Neural cell (in vitro differentiated cells): ENCODE measurements around the gene CDH4. TPM values are rescaled to one million over a fixed set of nuclear protein-coding genes. Genes with fewer than 3 reads are reported as not detected.

ENCODE experiments used
- H2AFZ ChIP-seq: fragments of 200-600, 300-800 bp; sonication (generic), shearing (Covaris generic); 2 replicates; pipeline ENCODE4 v1.6.0; 2014; ENCODE audit warnings: low read depth, mild to moderate bottlenecking, antibody characterized with exemption, low read length, moderate library complexity
- H3F3A ChIP-seq: fragments of 200-600 bp; shearing (Covaris generic); 2 replicates; pipeline ENCODE4 v1.6.1; 2016; ENCODE audit warnings: mild to moderate bottlenecking, moderate library complexity, mixed read lengths, antibody characterized with exemption, low read length; ENCODE audit not compliant: insufficient read depth, poor library complexity, severe bottlenecking
- H3K27ac ChIP-seq: fragments of 200-600, 300-800 bp; sonication (generic), shearing (Covaris generic); 2 replicates; pipeline ENCODE4 v1.5.1; 2014; ENCODE audit warnings: mild to moderate bottlenecking, low read length, moderate library complexity
- H3K27me3 ChIP-seq: fragments of 300-800, 200-600 bp; sonication (generic), shearing (Covaris generic); 2 replicates; pipeline ENCODE4 v1.6.0; 2014; ENCODE audit warnings: mild to moderate bottlenecking, low read depth, low read length, moderate library complexity; ENCODE audit not compliant: insufficient read depth
- H3K36me3 ChIP-seq: fragments of 300-800, 200-600 bp; sonication (generic), shearing (Covaris generic); 2 replicates; pipeline ENCODE4 v1.5.1; 2014; ENCODE audit warnings: mild to moderate bottlenecking, antibody characterized with exemption, low read length, moderate library complexity; ENCODE audit not compliant: insufficient read depth
- H3K4me2 ChIP-seq: fragments of 300-800, 200-600 bp; sonication (generic), shearing (Covaris generic); 2 replicates; pipeline ENCODE4 v1.6.0; 2014; ENCODE audit warnings: mild to moderate bottlenecking, low read length
- H3K4me3 ChIP-seq: fragments of 300-800, 200-600 bp; sonication (generic), shearing (Covaris generic); 2 replicates; pipeline ENCODE4 v1.5.1; 2014; ENCODE audit warnings: mild to moderate bottlenecking, low read length, moderate library complexity
- H3K79me2 ChIP-seq: fragments of 200-600 bp; shearing (Covaris generic); replicated peaks from 2 replicates; pipeline ENCODE4 v1.6.0; 2014; ENCODE audit warnings: mild to moderate bottlenecking, low read length, moderate library complexity; ENCODE audit not compliant: insufficient read depth
- H3K9ac ChIP-seq: fragments of 300-800, 200-600 bp; sonication (generic), shearing (Covaris generic); 2 replicates; pipeline ENCODE4 v1.6.1; 2016; ENCODE audit warnings: mild to moderate bottlenecking, low read length, mixed read lengths
- H3K9me2 ChIP-seq: fragments of 200-600 bp; shearing (Covaris generic); 2 replicates; pipeline ENCODE4 v1.6.1; 2016; ENCODE audit warnings: mild to moderate bottlenecking, low read length, mixed read lengths; ENCODE audit not compliant: insufficient read depth
- H3K9me3 ChIP-seq: fragments of 200-600, 300-800 bp; sonication (generic), shearing (Covaris generic); 2 replicates; pipeline ENCODE4 v1.6.1; 2016; ENCODE audit warnings: mild to moderate bottlenecking, mixed run types, low read length, moderate library complexity, mixed read lengths
- H4K20me1 ChIP-seq: fragments of 200-600 bp; shearing (Covaris generic); 2 replicates; pipeline ENCODE4 v1.6.1; 2016; ENCODE audit warnings: mild to moderate bottlenecking, mixed run types; ENCODE audit not compliant: insufficient read depth
- EP300 ChIP-seq: fragments of 450-650 bp; conservative IDR thresholded peaks from 2 replicates; pipeline ENCODE4 v1.6.1; 2014; ENCODE audit warnings: antibody characterized with exemption, mild to moderate bottlenecking, moderate library complexity; ENCODE audit not compliant: poor library complexity, severe bottlenecking
- EZH2 ChIP-seq: fragments of 200-600, 300-800 bp; shearing (Covaris generic), sonication (generic); IDR thresholded peaks from 2 replicates; pipeline ENCODE4 v1.6.1; 2014; ENCODE audit warnings: antibody characterized with exemption, low read length, borderline replicate concordance, mild to moderate bottlenecking; ENCODE audit not compliant: insufficient read depth, poor library complexity, severe bottlenecking
- MXI1 ChIP-seq: fragments of 450-650 bp; conservative IDR thresholded peaks from 2 replicates; pipeline ENCODE4 v1.6.1; 2014; ENCODE audit warnings: antibody characterized with exemption, mild to moderate bottlenecking; ENCODE audit not compliant: poor library complexity, severe bottlenecking
- POLR2AphosphoS5 ChIP-seq: IDR thresholded peaks from 2 replicates; pipeline ENCODE4 v1.6.1; 2012
- RAD21 ChIP-seq: fragments of 450-650 bp; conservative IDR thresholded peaks from 2 replicates; pipeline ENCODE4 v1.6.1; 2014; ENCODE audit warnings: antibody characterized with exemption, mild to moderate bottlenecking, moderate library complexity
- SMC3 ChIP-seq: fragments of 450-650 bp; conservative IDR thresholded peaks from 2 replicates; pipeline ENCODE4 v1.6.1; 2014; ENCODE audit warnings: antibody characterized with exemption, mild to moderate bottlenecking, moderate library complexity; ENCODE audit not compliant: poor library complexity
- TAF1 ChIP-seq: IDR thresholded peaks from 2 replicates; pipeline ENCODE4 v1.6.1; 2012; ENCODE audit warnings: low read depth
- polyA plus RNA-seq: library from polyadenylated mRNA; depleted of rRNA; stranded (reverse); fragments of >200 nt; gene quantifications from 2 replicates; pipeline ENCODE4 v1.2.3, GENCODE V29; 2014
- TF ChIP-seq, protein P1 (sequence below): fragments of 450-650 bp; IDR thresholded peaks from 2 replicates; pipeline ENCODE4 v1.5.1; 2014; ENCODE audit warnings: antibody characterized with exemption, mild to moderate bottlenecking, moderate library complexity; ENCODE audit not compliant: poor library complexity, severe bottlenecking
- TF ChIP-seq, protein P2 (sequence below): IDR thresholded peaks from 2 replicates; pipeline ENCODE4 v1.6.1; 2012; ENCODE audit warnings: borderline replicate concordance

The CDH4 gene
- polyA plus RNA-seq, 1 donor from 2014 or later, result 24.6 TPM

- H3K9ac ChIP-seq, result no peak overlapping the region
- H3K79me2 ChIP-seq, result no peaks in the 10 kb centered on the region
- H3K27ac ChIP-seq, result no peak overlapping the region
- H3K9me3 ChIP-seq, result no peaks in the 10 kb centered on the region
- H3F3A ChIP-seq, result no peaks in the 10 kb centered on the region
- no peaks in the 10 kb centered on the region for H3K27me3 ChIP-seq
- no peaks in the 10 kb centered on the region for H3K36me3 ChIP-seq
- H3K9me2 ChIP-seq, result no peaks in the 10 kb centered on the region
- H4K20me1 ChIP-seq, result no peaks in the 10 kb centered on the region
- TF ChIP-seq SMC3 (no peak), EP300 (no peak), POLR2AphosphoS5 (no peak), MXI1 (no peak), RAD21 (no peak), TAF1 (no peak), EZH2 (no peak)
- TF ChIP-seq, protein P1, sequence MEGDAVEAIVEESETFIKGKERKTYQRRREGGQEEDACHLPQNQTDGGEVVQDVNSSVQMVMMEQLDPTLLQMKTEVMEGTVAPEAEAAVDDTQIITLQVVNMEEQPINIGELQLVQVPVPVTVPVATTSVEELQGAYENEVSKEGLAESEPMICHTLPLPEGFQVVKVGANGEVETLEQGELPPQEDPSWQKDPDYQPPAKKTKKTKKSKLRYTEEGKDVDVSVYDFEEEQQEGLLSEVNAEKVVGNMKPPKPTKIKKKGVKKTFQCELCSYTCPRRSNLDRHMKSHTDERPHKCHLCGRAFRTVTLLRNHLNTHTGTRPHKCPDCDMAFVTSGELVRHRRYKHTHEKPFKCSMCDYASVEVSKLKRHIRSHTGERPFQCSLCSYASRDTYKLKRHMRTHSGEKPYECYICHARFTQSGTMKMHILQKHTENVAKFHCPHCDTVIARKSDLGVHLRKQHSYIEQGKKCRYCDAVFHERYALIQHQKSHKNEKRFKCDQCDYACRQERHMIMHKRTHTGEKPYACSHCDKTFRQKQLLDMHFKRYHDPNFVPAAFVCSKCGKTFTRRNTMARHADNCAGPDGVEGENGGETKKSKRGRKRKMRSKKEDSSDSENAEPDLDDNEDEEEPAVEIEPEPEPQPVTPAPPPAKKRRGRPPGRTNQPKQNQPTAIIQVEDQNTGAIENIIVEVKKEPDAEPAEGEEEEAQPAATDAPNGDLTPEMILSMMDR, result no peak
- TF ChIP-seq, protein P2, sequence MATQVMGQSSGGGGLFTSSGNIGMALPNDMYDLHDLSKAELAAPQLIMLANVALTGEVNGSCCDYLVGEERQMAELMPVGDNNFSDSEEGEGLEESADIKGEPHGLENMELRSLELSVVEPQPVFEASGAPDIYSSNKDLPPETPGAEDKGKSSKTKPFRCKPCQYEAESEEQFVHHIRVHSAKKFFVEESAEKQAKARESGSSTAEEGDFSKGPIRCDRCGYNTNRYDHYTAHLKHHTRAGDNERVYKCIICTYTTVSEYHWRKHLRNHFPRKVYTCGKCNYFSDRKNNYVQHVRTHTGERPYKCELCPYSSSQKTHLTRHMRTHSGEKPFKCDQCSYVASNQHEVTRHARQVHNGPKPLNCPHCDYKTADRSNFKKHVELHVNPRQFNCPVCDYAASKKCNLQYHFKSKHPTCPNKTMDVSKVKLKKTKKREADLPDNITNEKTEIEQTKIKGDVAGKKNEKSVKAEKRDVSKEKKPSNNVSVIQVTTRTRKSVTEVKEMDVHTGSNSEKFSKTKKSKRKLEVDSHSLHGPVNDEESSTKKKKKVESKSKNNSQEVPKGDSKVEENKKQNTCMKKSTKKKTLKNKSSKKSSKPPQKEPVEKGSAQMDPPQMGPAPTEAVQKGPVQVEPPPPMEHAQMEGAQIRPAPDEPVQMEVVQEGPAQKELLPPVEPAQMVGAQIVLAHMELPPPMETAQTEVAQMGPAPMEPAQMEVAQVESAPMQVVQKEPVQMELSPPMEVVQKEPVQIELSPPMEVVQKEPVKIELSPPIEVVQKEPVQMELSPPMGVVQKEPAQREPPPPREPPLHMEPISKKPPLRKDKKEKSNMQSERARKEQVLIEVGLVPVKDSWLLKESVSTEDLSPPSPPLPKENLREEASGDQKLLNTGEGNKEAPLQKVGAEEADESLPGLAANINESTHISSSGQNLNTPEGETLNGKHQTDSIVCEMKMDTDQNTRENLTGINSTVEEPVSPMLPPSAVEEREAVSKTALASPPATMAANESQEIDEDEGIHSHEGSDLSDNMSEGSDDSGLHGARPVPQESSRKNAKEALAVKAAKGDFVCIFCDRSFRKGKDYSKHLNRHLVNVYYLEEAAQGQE, result no peak
- no peak overlapping the region for H3K4me3 ChIP-seq
- no peak overlapping the region for H2AFZ ChIP-seq
- no peak overlapping the region for H3K4me2 ChIP-seq
These were observed 55.8 kb downstream of the CDH4 start for GRCh38 chr20:61307686-61308476.

DNA sequence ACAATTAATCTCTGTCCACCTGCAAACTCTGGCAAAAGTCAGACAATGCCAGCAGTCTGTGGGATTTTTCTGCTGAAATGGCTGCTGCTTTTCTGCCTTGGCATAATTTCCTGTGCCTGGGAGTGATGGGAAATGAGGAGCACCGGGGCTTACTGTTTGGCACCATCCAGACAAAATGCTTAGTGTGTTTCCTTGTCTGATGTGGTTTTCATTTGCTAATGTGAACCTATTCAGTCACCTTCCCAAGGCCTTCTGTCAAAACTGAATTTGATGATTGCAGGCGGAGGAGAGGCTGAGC is 56.4 kb downstream of the CDH4 start:
- Histone ChIP-seq H3K79me2 (no peaks in the 10 kb centered on the region), H3K9me3 (no peaks in the 10 kb centered on the region), H3K4me3 (no peak overlapping the region), H3K27ac (no peak overlapping the region), H3K9me2 (no peaks in the 10 kb centered on the region), H3K9ac (no peak overlapping the region), H2AFZ (no peak overlapping the region), H3F3A (no peaks in the 10 kb centered on the region), H3K36me3 (no peaks in the 10 kb centered on the region), H3K4me2 (no peak overlapping the region), H4K20me1 (no peaks in the 10 kb centered on the region), H3K27me3 (no peaks in the 10 kb centered on the region)
- TF ChIP-seq POLR2AphosphoS5 (no peak), EZH2 (no peak), RAD21 (no peak), SMC3 (no peak), MXI1 (no peak), EP300 (no peak), TAF1 (no peak)
- TF ChIP-seq, protein P2, result no peak
- TF ChIP-seq, protein P1, result no peak
